ENCODE results near the gene GABBR2. TPM values are rescaled to one million over a fixed set of nuclear protein-coding genes. Genes with fewer than 3 reads are reported as not detected.

Gene GABBR2
- total RNA-seq, 1 experiment from 2014 or later: 0.23 TPM

- no peak for TF ChIP-seq CTCF (IDR thresholded peaks at IDR 0.05; ENCODE audit: insufficient read depth in 1 of 2, low read depth in 1 of 2, low read length in 1 of 2, severe bottlenecking in 1 of 2, unreplicated experiment in 1 of 2)
- DNase-seq: no peak
- H3K27me3 ChIP-seq (replicated peaks; ENCODE audit: control insufficient read depth, insufficient read depth, low read length): no peaks in the 10 kb centered on the region
- Mint-ChIP-seq H3K27me3 (ENCODE audit: insufficient read depth, unreplicated experiment) (peaks cover 26% of the 10 kb centered on the region), H3K4me1 (ENCODE audit: low read depth, unreplicated experiment) (no peaks in the 10 kb centered on the region), H3K27ac (ENCODE audit: unreplicated experiment) (no peak overlapping the region), H3K9me3 (ENCODE audit: unreplicated experiment) (no peaks in the 10 kb centered on the region), H3K4me3 (ENCODE audit: unreplicated experiment) (no peak overlapping the region), H3K36me3 (ENCODE audit: insufficient read depth, unreplicated experiment) (no peaks in the 10 kb centered on the region)
- POLR2A ChIA-PET: no interaction called here
- no peaks in the 10 kb centered on the region for H3K9me3 ChIP-seq
- no TSS peak for BruUV-seq (replicated peaks)
- CTCF ChIA-PET: no interaction called here
- no peaks in the 10 kb centered on the region for H3K36me3 ChIP-seq (ENCODE audit: control insufficient read depth, insufficient read depth, low read length)
- no peak overlapping the region for H3K4me3 ChIP-seq (ENCODE audit: low read depth, low read length)
- intact Hi-C loops (cut with micrococcal nuclease; ENCODE audit: unreplicated experiment): no loop called here
- H3K4me1 ChIP-seq: no peaks in the 10 kb centered on the region
Measured at GRCh38 chr9:98712987-98713386, 4.3 kb upstream of the GABBR2 start.

- no peaks in the 10 kb centered on the region for H3K9me3 ChIP-seq
- no peak for TF ChIP-seq CTCF (IDR thresholded peaks at IDR 0.05; ENCODE audit: insufficient read depth in 1 of 2, low read depth in 1 of 2, low read length in 1 of 2, severe bottlenecking in 1 of 2, unreplicated experiment in 1 of 2)
- ChIA-PET CTCF (no interaction called here), POLR2A (no interaction called here)
- H3K4me1 Mint-ChIP-seq (ENCODE audit: low read depth, unreplicated experiment): no peaks in the 10 kb centered on the region
- no peaks in the 10 kb centered on the region for H3K36me3 Mint-ChIP-seq (ENCODE audit: insufficient read depth, unreplicated experiment)
- H3K4me3 ChIP-seq (ENCODE audit: low read depth, low read length): no peak overlapping the region
- DNase-seq: peak in 1 of 2 experiments; percentile 45
- intact Hi-C loops (cut with micrococcal nuclease; ENCODE audit: unreplicated experiment): no loop called here
- no TSS peak for BruUV-seq (replicated peaks)
- peaks cover 14% of the 10 kb centered on the region for H3K27me3 Mint-ChIP-seq (ENCODE audit: insufficient read depth, unreplicated experiment)
- no peak overlapping the region for H3K4me3 Mint-ChIP-seq (ENCODE audit: unreplicated experiment)
- H3K27me3 ChIP-seq (replicated peaks; ENCODE audit: control insufficient read depth, insufficient read depth, low read length): no peaks in the 10 kb centered on the region
- H3K4me1 ChIP-seq: no peaks in the 10 kb centered on the region
- no peaks in the 10 kb centered on the region for H3K9me3 Mint-ChIP-seq (ENCODE audit: unreplicated experiment)
- H3K27ac Mint-ChIP-seq (ENCODE audit: unreplicated experiment): no peak overlapping the region
- no peaks in the 10 kb centered on the region for H3K36me3 ChIP-seq (ENCODE audit: control insufficient read depth, insufficient read depth, low read length)
Measured at GRCh38 chr9:98709968-98710965, 1.5 kb upstream of the GABBR2 start.

- intact Hi-C loops (cut with micrococcal nuclease; ENCODE audit: unreplicated experiment): no loop called here
- no peak for TF ChIP-seq CTCF (IDR thresholded peaks at IDR 0.05; ENCODE audit: insufficient read depth in 1 of 2, low read depth in 1 of 2, low read length in 1 of 2, severe bottlenecking in 1 of 2, unreplicated experiment in 1 of 2)
- H3K9me3 Mint-ChIP-seq (ENCODE audit: unreplicated experiment): no peaks in the 10 kb centered on the region
- no peak overlapping the region for H3K4me3 Mint-ChIP-seq (ENCODE audit: unreplicated experiment)
- no peak for DNase-seq
- no peaks in the 10 kb centered on the region for H3K4me1 Mint-ChIP-seq (ENCODE audit: low read depth, unreplicated experiment)
- Histone ChIP-seq H3K4me3 (ENCODE audit: low read depth, low read length) (peak overlapping the region; percentile 16), H3K4me1 (no peaks in the 10 kb centered on the region), H3K9me3 (no peaks in the 10 kb centered on the region), H3K36me3 (ENCODE audit: control insufficient read depth, insufficient read depth, low read length) (no peaks in the 10 kb centered on the region), H3K27me3 (replicated peaks; ENCODE audit: control insufficient read depth, insufficient read depth, low read length) (no peaks in the 10 kb centered on the region)
- no peak overlapping the region for H3K27ac Mint-ChIP-seq (ENCODE audit: unreplicated experiment)
- POLR2A ChIA-PET: no interaction called here
- H3K36me3 Mint-ChIP-seq (ENCODE audit: insufficient read depth, unreplicated experiment): no peaks in the 10 kb centered on the region
- CTCF ChIA-PET: no interaction called here
- peaks cover 9% of the 10 kb centered on the region for H3K27me3 Mint-ChIP-seq (ENCODE audit: insufficient read depth, unreplicated experiment)
- BruUV-seq (replicated peaks): no TSS peak
Measured at GRCh38 chr9:98708103-98708932, 417 bp downstream of the GABBR2 start.

Data from Caco-2 (cell line).